ENCODE results near the gene TAOK3.

Gene TAOK3

GRCh38 chr12:118102070-118102469, 270.6 kb downstream of the TAOK3 start:
- H3K9ac ChIP-seq (ENCODE audit: low read length): no peak overlapping the region
- H3K27ac ChIP-seq (ENCODE audit: low read length): no peak overlapping the region
- no peaks in the 10 kb centered on the region for H3K36me3 ChIP-seq (replicated peaks; ENCODE audit: low read depth, low read length)
- H3K4me3 ChIP-seq (ENCODE audit: low read length): no peak overlapping the region
- H4K20me1 ChIP-seq (ENCODE audit: insufficient read depth, low read length): no peaks in the 10 kb centered on the region
- TF ChIP-seq CTCF (IDR thresholded peaks at IDR 0.05; ENCODE audit: low read depth, low read length) (no peak), EZH2phosphoT487 (IDR thresholded peaks at IDR 0.05; ENCODE audit: low read depth) (no peak)
- peaks cover 7% of the 10 kb centered on the region; the same call in 1 of the 2 replicates for H3K27me3 ChIP-seq (ENCODE audit: low read depth, low read length)
- 0 out of 2 replicates have a peak, but pooled peaks cover 3% of the 10 kb centered on the region for H3K4me1 ChIP-seq (ENCODE audit: low read length)
- H3K4me2 ChIP-seq (ENCODE audit: low read length): no peak overlapping the region
- H3K9me3 ChIP-seq (ENCODE audit: insufficient read depth, low read length): no peaks in the 10 kb centered on the region
- H3K79me2 ChIP-seq (ENCODE audit: low read length): no peaks in the 10 kb centered on the region
- H2AFZ ChIP-seq (ENCODE audit: low read depth, low read length): no peak overlapping the region

GRCh38 chr12:118101051-118101450, 271.7 kb downstream of the TAOK3 start:
- Histone ChIP-seq H3K9me3 (ENCODE audit: insufficient read depth, low read length) (no peaks in the 10 kb centered on the region), H3K4me2 (ENCODE audit: low read length) (no peak overlapping the region), H2AFZ (ENCODE audit: low read depth, low read length) (no peak overlapping the region), H4K20me1 (ENCODE audit: insufficient read depth, low read length) (no peaks in the 10 kb centered on the region), H3K9ac (ENCODE audit: low read length) (no peak overlapping the region), H3K4me1 (ENCODE audit: low read length) (0 out of 2 replicates have a peak, but pooled peaks cover 3% of the 10 kb centered on the region), H3K79me2 (ENCODE audit: low read length) (no peaks in the 10 kb centered on the region), H3K27me3 (ENCODE audit: low read depth, low read length) (peaks cover 7% of the 10 kb centered on the region; the same call in 1 of the 2 replicates), H3K4me3 (ENCODE audit: low read length) (no peak overlapping the region), H3K36me3 (replicated peaks; ENCODE audit: low read depth, low read length) (no peaks in the 10 kb centered on the region), H3K27ac (ENCODE audit: low read length) (no peak overlapping the region)
- TF ChIP-seq CTCF (IDR thresholded peaks at IDR 0.05; ENCODE audit: low read depth, low read length) (no peak), EZH2phosphoT487 (IDR thresholded peaks at IDR 0.05; ENCODE audit: low read depth) (no peak)
